ENCODE measurements around the gene ZNF800. TPM values are rescaled to one million over a fixed set of nuclear protein-coding genes. Genes with fewer than 3 reads are reported as not detected.

Gene ZNF800
- total RNA-seq (2022; extraction: Qiagen RNA extraction; ENCODE audit: low read depth): 9.7 to 12.1 TPM (median 10.8 TPM) in 5 replicates

DNA sequence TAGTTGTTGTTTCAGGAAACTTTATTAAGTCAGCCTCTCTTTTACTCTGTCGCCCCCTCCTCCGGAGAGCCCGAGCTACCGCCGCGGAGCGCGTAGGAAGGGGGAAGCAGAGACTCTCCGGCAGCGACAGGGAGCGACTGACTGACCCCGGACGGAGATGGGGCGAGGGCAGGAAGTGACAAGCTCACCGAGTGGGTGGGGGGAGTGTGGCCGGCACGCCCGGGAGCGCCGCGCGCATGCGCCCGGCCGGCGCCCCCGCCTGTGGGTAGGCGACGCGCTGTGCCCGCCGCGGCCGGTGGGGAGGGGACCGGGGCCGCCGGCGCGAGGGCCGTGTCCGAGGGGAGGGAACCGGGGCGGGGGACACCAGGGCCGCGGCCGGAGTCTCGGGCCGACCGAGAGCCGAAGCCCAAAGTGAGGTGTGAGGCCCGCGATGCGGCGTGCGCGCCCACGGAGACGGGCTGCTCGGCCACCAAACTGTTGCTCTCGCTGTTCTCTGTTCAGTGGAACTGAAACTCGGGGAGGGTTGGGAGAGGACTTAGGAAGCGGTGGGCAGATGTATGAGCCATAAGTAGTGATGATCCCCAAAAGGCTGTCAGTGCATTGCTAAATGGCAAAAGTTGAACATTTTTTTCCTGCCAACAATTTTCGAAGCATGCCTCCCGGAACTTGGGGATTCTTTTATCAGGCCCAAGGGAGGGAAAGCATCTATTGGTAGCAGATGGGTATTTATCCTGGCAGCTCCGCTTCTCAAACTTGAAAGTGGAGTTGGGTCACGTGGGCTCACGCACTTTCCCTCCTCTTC is at the start of gene ZNF800:
TSS of gene ZNF800 (minus strand) at position 143 of the 802 bp plus-strand sequence. CDS start 1,151 bp downstream, outside the sequence.

Other genes with a start within 250 kb of the ZNF800 start
- gene GRM8, start 139.8 kb downstream of the ZNF800 start, total RNA-seq (2022; extraction: Qiagen RNA extraction; ENCODE audit: low read depth): not detected in 5 replicates
- 14.7 to 15.4 TPM (median 15.2 TPM) in 5 replicates for gene GCC1, start 192.9 kb upstream of the ZNF800 start, total RNA-seq (2022; extraction: Qiagen RNA extraction; ENCODE audit: low read depth)
- gene ARF5, start 195.7 kb upstream of the ZNF800 start, total RNA-seq (2022; extraction: Qiagen RNA extraction; ENCODE audit: low read depth): 162 to 188 TPM (median 173 TPM) in 5 replicates
- 0.27 to 0.30 TPM in 2 of 5 replicates, not detected in the others for gene FSCN3, start 201.0 kb upstream of the ZNF800 start, total RNA-seq (2022; extraction: Qiagen RNA extraction; ENCODE audit: low read depth)
- not detected in 5 replicates for gene PAX4, start 225.4 kb upstream of the ZNF800 start, total RNA-seq (2022; extraction: Qiagen RNA extraction; ENCODE audit: low read depth)

Data from A549 treated with GW870086 at 1 μM for 4 hours (cell line).